ENCODE results near the gene ABCA7. TPM values are rescaled to one million over a fixed set of nuclear protein-coding genes. Genes with fewer than 3 reads are reported as not detected.
A peak's percentile ranks its signal among the peaks of the same experiment; 100 is the strongest.
"Not testable (repeated sequence)": the region's sequence is repeated elsewhere in the genome, so short reads cannot be mapped to it uniquely, and the experiment has no call there.

Gene ABCA7
- total RNA-seq, 2 experiments from 2014 or later, result 92.7 to 95.1 TPM

DNA sequence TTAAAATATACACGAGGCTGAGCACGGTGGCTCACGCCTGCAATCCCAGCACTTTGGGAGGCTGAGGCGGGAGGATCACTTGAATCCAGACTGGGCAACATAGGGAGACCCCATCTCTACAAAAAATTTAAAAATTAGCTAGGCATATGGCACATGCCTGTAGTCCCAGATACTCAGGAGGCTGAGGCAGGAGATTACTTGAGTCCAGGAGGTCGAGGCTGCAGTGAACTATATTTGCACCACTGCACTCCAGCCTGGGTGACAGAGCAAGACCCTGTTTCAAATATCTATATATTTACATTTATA lies 16.1 kb upstream of the ABCA7 start:
- POLR2A ChIA-PET, result interaction anchor here (1.2 to 8.8 kb wide), 2 partner anchors 9 to 15 kb away, joined by 3 to 134 read pairs; partner anchors contain the start of gene ABCA7
- DNase-seq, CTCF ChIA-PET, H3K27ac Mint-ChIP-seq, H3K27me3 Mint-ChIP-seq, H3K4me3 Mint-ChIP-seq, H3K9me3 Mint-ChIP-seq: not testable (repeated sequence)
- peaks cover 26% of the 10 kb centered on the region for H3K36me3 Mint-ChIP-seq (ENCODE audit: low read depth)
- H3K4me1 Mint-ChIP-seq, result peaks cover 26% of the 10 kb centered on the region

DNA sequence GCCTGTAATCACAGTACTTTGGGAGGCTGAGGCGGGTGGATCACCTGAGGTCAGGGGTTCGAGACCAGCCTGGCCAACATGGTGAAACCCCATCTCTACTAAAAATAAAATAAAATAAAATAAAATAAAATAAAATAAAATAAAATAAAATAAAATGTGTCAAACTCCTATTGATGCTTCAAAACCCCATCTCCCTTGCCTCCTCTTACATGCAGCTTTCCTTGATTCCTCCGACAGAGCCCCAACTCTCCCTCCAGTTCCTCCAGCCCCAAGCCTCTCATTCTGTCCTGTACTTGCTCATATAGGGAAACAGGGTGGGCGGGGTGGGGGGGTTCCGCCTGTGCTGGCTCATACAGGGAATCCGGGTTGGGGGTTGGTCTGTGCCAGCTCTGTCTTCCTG lies 14.8 kb upstream of the ABCA7 start:
- H3K27me3 Mint-ChIP-seq, H3K4me3 Mint-ChIP-seq, H3K9me3 Mint-ChIP-seq, H3K27ac Mint-ChIP-seq, DNase-seq: not testable (repeated sequence)
- Mint-ChIP-seq H3K4me1 (peaks cover 26% of the 10 kb centered on the region), H3K36me3 (ENCODE audit: low read depth) (peaks cover 28% of the 10 kb centered on the region)
- CTCF ChIA-PET, result interaction anchor here (5.1 kb wide), 1 partner anchor 13 kb away, joined by 34 read pairs; the partner anchor contains the start of gene ABCA7
- POLR2A ChIA-PET, result interaction anchor here (6.9 to 8.8 kb wide), 2 partner anchors 13 to 55 kb away, joined by 50 to 134 read pairs; partner anchors contain the start of gene ABCA7

DNA sequence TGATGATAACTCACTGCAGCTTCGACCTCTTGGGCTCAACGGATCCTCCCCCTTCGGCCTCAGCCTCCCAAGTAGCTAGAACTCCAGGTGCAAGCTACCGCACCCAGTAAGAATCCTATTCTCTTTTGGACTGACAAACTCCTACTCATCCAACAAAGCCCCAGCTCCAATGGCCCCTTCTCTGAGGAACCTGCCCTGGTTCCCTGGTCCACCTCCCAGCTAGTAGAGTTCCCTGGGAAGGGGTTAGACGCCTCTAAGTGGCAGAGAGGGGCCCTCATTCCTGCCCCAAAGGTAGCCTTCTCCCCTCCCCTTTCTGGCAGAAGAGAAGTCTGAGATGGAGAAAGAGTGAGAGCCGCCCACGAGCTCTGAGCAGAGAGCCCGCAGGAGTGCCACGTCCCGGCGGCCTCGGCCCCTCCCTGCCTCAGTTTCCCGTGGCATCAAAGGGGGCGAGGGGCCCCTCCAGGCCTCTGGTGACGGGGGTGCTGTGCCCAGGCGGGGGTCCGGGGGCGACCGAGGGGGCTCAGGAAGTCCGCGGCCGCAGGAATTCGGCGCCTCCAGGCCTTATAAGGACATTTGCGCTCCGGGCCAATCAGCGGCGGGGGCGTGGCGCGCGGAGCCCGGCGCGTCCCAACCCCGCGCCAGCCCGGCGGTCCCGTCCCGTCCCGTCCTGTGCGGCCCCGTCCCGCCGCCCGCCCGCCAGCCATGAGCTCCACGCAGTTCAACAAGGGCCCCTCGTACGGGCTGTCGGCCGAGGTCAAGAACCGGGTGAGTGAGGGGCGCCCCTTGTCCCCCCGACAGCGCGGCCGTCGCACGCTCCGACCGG lies 13.7 kb upstream of the ABCA7 start, which contains the start of gene CNN2:
Gene CNN2, plus strand, starts transcription at position 649 of the 823 bp plus-strand sequence. Its CDS starts 54 bp downstream, at position 703.
- DNase-seq, result peak; percentile 78
- POLR2A ChIA-PET, result interaction anchor here (0.9 to 8.8 kb wide), 10 partner anchors 12 to 243 kb away, joined by 3 to 134 read pairs (median 28); partner anchors contain the start of genes ABCA7, ARHGAP45, CIRBP and GPX4
- CTCF ChIA-PET, result interaction anchor here (0.7 to 5.1 kb wide), 4 partner anchors 12 to 218 kb away, joined by 3 to 34 read pairs (median 6); partner anchors contain the start of genes ABCA7 and ARHGAP45
- Mint-ChIP-seq H3K4me3 (peak within 1 kb of the TSS; percentile 97), H3K9me3 (no peaks in the 10 kb centered on the region), H3K4me1 (peaks cover 34% of the 10 kb centered on the region), H3K27me3 (no peaks in the 10 kb centered on the region), H3K36me3 (ENCODE audit: low read depth) (peaks cover 34% of the 10 kb centered on the region), H3K27ac (peak within 1 kb of the TSS; percentile 95)

DNA sequence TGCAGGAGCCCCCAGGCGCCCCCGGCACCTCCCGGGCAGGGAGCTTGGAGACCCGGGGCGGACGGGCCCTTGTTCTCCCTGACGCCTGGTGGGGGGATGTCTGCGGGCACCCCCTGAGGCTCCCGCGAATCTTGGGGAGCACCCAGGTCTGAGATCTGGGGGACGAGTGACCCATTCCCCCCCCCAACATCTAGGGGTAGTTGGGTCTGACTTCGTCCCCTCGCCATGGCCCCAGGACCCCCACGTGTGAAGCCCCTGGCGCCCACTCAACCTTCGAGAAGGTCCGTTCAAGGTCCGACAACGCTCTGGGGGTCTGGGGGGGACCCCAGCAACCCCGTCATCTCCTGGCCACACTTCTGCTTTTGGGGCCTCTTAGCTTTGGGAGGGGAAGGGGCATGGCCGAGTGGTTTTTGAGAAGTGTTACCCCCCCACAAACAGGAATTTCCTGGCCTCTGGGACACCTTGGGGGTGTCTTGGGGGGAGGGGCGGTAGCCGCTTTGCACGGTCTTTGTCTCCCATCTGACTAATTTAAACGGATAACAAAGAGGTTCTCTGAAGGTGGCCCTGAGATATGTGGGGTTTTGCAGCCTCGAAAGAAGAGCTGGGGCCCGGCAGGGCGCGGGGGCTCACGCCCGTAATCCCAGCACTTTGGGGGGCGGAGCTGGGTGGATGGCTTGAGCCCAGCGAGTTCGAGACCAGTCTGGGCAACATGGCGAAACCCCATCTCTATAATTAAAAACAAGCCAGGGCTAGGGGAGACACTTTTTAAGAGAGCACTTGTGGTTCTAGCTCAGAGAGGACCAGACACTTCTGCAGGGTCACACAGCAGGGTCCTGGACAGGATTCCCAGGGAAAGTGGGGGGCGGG lies 12.9 kb upstream of the ABCA7 start:
- Mint-ChIP-seq H3K27ac (peak overlapping the region; percentile 95), H3K27me3 (no peaks in the 10 kb centered on the region), H3K4me1 (peaks cover 27% of the 10 kb centered on the region), H3K4me3 (peak overlapping the region; percentile 97), H3K9me3 (no peaks in the 10 kb centered on the region), H3K36me3 (ENCODE audit: low read depth) (peaks cover 38% of the 10 kb centered on the region)
- ChIA-PET POLR2A (interaction anchor here (0.7 to 8.8 kb wide), 17 partner anchors 7 to 384 kb away, joined by 3 to 134 read pairs (median 8); partner anchors contain the start of genes ABCA7, ARHGAP45, CIRBP and GPX4), CTCF (interaction anchor here (0.7 to 5.1 kb wide), 6 partner anchors 11 to 218 kb away, joined by 3 to 34 read pairs (median 4); partner anchors contain the start of genes ABCA7 and ARHGAP45)
- peak; percentile 55 for DNase-seq

DNA sequence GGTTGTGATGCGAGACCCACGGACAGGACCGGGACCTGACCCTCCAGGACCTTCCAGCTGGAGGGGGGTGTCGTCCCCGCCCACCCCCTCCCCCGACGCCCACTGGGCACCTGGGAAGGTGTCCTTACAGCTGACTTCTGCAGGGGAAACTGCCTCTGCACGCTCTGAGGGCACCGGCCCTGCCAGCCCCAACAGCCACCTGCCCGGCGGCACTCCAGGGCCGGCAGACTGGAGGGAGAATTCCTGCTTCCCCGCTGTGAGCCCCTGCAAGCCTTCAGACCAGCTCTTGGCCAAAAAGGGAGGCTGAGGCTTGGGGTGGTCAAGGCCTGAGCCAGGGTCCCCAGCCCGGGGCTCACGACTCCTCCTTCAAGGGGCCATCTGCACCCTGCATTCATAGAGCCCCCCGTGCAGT lies 12.3 kb upstream of the ABCA7 start:
- ChIA-PET POLR2A (interaction anchor here (0.7 to 8.8 kb wide), 17 partner anchors 7 to 383 kb away, joined by 3 to 134 read pairs (median 8); partner anchors contain the start of genes ABCA7, ARHGAP45, CIRBP and GPX4), CTCF (interaction anchor here (0.7 to 5.1 kb wide), 7 partner anchors 11 to 217 kb away, joined by 3 to 34 read pairs (median 4); partner anchors contain the start of genes ABCA7 and ARHGAP45)
- no peaks in the 10 kb centered on the region for H3K27me3 Mint-ChIP-seq
- DNase-seq, result peak; percentile 44
- peaks cover 45% of the 10 kb centered on the region for H3K36me3 Mint-ChIP-seq (ENCODE audit: low read depth)
- peak overlapping the region; percentile 91 for H3K27ac Mint-ChIP-seq
- no peaks in the 10 kb centered on the region for H3K9me3 Mint-ChIP-seq
- H3K4me3 Mint-ChIP-seq, result peak overlapping the region; percentile 97
- H3K4me1 Mint-ChIP-seq, result peaks cover 33% of the 10 kb centered on the region

DNA sequence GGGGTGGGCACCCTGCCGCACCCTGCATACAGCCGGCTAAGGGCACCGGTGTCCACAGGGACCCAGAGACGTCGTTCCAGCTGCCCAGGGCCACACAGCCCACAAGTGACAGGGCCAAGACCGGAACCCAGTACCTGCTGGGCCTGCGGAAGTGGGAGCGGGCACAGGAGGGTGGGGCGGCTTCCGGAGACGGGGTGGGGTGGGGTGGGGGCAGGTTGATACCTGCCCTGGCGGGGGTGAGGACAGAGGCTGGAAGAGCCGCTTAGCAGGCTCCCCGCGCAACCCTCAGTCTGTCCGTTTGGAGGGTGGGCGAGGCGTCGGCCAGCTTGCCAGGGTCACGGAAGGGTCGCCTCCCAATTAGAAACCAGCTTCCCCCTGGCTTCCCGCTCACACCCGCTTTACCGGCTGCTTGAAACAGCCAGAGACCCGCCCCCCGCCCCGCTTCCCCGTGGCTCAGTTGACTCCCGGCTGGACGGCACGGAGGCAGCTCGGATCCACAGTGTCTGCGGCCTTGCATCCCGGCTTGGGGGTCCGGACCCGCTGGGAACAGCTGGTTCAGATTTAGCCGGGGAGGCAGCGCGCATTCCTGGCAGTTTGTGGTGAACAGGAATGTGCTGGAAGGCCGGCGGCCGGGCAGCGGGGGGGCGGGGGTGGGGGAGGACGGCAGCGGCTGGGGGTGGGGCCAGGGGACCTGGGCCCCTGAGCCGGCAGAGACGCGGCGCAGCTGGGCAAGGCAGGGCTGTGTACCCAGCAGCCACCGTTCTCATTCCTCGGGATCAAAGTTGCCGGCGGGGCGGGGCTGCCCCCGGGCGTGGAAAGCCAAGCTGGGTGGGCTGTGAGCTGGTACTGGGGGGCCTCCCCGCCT lies 11.6 kb upstream of the ABCA7 start:
- peak; percentile 77 for DNase-seq
- no peaks in the 10 kb centered on the region for H3K9me3 Mint-ChIP-seq
- no peaks in the 10 kb centered on the region for H3K27me3 Mint-ChIP-seq
- peak overlapping the region; percentile 91 for H3K27ac Mint-ChIP-seq
- CTCF ChIA-PET, result interaction anchor here (0.7 to 5.1 kb wide), 6 partner anchors 10 to 241 kb away, joined by 3 to 34 read pairs (median 4); partner anchors contain the start of genes ABCA7, ARHGAP45 and CIRBP
- peaks cover 36% of the 10 kb centered on the region for H3K4me1 Mint-ChIP-seq
- POLR2A ChIA-PET, result interaction anchor here (0.7 to 8.8 kb wide), 18 partner anchors 8 to 382 kb away, joined by 3 to 134 read pairs (median 8); partner anchors contain the start of genes ABCA7, ARHGAP45, CIRBP and GPX4
- peak overlapping the region; percentile 97 for H3K4me3 Mint-ChIP-seq
- peaks cover 51% of the 10 kb centered on the region for H3K36me3 Mint-ChIP-seq (ENCODE audit: low read depth)

DNA sequence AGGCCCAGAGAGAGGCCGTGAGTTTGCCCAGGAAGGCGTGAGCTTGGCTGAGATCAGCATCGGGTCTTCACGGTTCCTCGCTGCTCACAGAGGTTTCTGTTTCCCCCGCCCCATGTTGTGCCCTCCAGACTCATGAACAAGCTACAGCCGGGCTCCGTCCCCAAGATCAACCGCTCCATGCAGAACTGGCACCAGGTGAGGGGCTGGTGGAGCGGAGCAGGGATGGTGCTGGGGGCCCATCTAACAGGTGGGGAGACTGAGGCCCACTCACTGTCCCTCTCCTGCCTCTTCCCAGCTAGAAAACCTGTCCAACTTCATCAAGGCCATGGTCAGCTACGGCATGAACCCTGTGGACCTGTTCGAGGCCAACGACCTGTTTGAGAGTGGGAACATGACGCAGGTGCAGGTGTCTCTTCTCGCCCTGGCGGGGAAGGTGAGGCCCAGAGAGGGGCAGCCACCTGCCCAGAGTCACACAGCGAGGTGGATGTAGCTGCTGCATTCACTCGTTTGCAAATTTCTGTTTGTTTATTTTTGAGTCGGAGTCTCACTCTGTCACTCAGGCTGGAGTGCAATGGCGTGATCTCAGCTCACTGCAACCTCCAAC lies 7.5 kb upstream of the ABCA7 start:
- no peak for DNase-seq
- Mint-ChIP-seq H3K27ac (no peak overlapping the region), H3K36me3 (ENCODE audit: low read depth) (peaks cover 68% of the 10 kb centered on the region), H3K27me3 (no peaks in the 10 kb centered on the region), H3K4me3 (no peak overlapping the region), H3K9me3 (no peaks in the 10 kb centered on the region), H3K4me1 (peaks cover 56% of the 10 kb centered on the region)
- POLR2A ChIA-PET, result interaction anchor here (0.6 to 8.8 kb wide), 7 partner anchors 6 to 237 kb away, joined by 3 to 134 read pairs (median 3); partner anchors contain the start of gene ABCA7
- CTCF ChIA-PET, result interaction anchor here (4.4 kb wide), 1 partner anchor 212 kb away, joined by 17 read pairs; no protein-coding TSS in a partner anchor

DNA sequence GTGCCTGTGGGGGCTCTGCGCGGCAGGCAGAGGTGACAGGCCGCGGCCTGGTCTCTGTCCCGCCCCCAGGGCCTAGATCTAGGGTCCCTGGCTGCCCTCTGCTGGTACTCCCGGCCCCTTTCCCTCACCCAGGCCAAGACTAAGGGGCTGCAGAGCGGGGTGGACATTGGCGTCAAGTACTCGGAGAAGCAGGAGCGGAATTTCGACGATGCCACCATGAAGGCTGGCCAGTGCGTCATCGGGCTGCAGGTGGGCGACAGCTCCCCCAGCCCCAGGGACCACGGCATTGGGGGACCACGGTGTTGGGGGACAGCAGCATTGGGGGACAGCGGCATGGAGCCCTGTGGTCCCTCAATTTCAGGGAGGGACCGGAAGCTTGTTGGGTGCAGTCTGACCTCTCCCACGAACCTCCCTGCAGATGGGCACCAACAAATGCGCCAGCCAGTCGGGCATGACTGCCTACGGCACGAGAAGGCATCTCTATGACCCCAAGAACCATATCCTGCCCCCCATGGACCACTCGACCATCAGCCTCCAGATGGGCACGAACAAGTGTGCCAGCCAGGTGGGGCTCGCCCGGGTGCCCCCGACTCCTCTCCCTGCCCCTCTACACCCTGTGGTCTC lies 3.8 kb upstream of the ABCA7 start:
- peaks cover 62% of the 10 kb centered on the region for H3K36me3 Mint-ChIP-seq (ENCODE audit: low read depth)
- no peak overlapping the region for H3K4me3 Mint-ChIP-seq
- no peak for DNase-seq
- no peaks in the 10 kb centered on the region for H3K27me3 Mint-ChIP-seq
- peak overlapping the region; percentile 75 for H3K27ac Mint-ChIP-seq
- H3K9me3 Mint-ChIP-seq, result no peaks in the 10 kb centered on the region
- H3K4me1 Mint-ChIP-seq, result peaks cover 68% of the 10 kb centered on the region
- POLR2A ChIA-PET, result interaction anchor here (0.6 to 7.2 kb wide), 6 partner anchors 8 to 463 kb away, joined by 3 to 134 read pairs (median 6); partner anchors contain the start of genes CNN2, RNU6-2 and TMEM259
- CTCF ChIA-PET, result interaction anchor here (6.4 kb wide), 1 partner anchor 9 kb away, joined by 34 read pairs; the partner anchor contains the start of gene CNN2

DNA sequence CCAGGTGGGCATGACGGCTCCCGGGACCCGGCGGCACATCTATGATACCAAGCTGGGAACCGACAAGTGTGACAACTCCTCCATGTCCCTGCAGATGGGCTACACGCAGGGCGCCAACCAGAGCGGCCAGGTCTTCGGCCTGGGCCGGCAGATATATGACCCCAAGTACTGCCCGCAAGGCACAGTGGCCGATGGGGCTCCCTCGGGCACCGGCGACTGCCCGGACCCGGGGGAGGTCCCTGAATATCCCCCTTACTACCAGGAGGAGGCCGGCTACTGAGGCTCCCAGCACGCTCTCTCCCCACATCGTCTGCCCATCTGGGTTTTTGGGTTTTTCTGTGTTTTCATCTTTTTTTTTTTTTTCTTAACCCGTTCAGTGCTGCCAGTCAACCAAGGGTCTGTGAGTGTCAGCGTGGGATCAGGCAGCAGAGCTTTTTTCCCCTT lies 2.3 kb upstream of the ABCA7 start:
- no peaks in the 10 kb centered on the region for H3K9me3 Mint-ChIP-seq
- H3K27ac Mint-ChIP-seq, result peak overlapping the region; percentile 90
- peaks cover 71% of the 10 kb centered on the region for H3K4me1 Mint-ChIP-seq
- peak overlapping the region; percentile 47 for H3K4me3 Mint-ChIP-seq
- CTCF ChIA-PET, result interaction anchor here (0.7 to 6.4 kb wide), 2 partner anchors 10 to 28 kb away, joined by 3 to 34 read pairs; partner anchors contain the start of gene CNN2
- peaks cover 55% of the 10 kb centered on the region for H3K36me3 Mint-ChIP-seq (ENCODE audit: low read depth)
- H3K27me3 Mint-ChIP-seq, result no peaks in the 10 kb centered on the region
- no peak for DNase-seq
- POLR2A ChIA-PET, result interaction anchor here (1.0 to 7.2 kb wide), 8 partner anchors 10 to 50 kb away, joined by 3 to 134 read pairs (median 6); partner anchors contain the start of genes ARHGAP45, CNN2, RNU6-2 and TMEM259

DNA sequence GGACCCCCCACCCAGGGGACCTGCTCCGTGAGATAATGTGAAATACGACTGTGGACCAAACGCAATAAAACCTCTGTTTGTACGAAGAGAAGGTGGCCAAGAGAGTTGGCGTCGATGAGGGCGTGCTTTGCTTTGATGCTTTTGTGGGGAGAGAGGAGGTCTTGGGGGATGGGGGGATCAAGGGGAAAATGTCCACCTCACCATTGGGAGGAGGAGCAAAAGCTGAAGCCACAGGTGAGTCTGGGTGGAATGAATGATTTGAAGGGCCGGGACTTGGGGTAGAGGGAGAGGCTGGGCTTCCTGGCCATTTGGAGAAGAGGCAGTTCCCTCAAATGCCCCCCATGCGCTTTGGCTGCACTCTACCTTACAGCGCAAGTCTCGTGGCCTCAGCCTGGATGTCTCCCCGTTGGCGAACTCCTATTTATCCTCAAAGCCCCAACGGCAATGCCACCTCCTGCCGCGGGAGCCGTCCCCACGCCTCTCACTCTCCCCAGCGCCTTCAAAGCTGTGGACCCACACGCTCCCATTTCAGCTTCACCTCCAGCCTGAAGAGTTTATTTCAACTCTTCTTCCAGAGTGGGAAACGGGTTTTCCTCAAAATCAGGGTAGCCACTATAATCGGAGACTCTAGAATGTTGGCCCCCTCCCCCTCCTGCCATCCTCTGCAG lies 795 bp upstream of the ABCA7 start:
- Mint-ChIP-seq H3K4me3 (peak overlapping the region; percentile 97), H3K9me3 (no peaks in the 10 kb centered on the region), H3K4me1 (peaks cover 65% of the 10 kb centered on the region), H3K27ac (peak overlapping the region; percentile 90), H3K36me3 (ENCODE audit: low read depth) (peaks cover 50% of the 10 kb centered on the region), H3K27me3 (no peaks in the 10 kb centered on the region)
- CTCF ChIA-PET, result interaction anchor here (0.6 to 6.4 kb wide), 5 partner anchors 9 to 884 kb away, joined by 3 to 34 read pairs (median 4); partner anchors contain the start of genes ARHGAP45 and CNN2
- DNase-seq, result no peak
- POLR2A ChIA-PET, result interaction anchor here (0.7 to 7.2 kb wide), 23 partner anchors 8 to 230 kb away, joined by 3 to 134 read pairs (median 5); partner anchors contain the start of genes ARHGAP45, CNN2, GPX4 and RNU6-2
